GM10248 (cell line): ENCODE measurements around the gene SEMA6A.

ENCODE experiments used
- CTCF ChIA-PET: fragments of 300-600 bp; sonication (Branson Sonifier 250); formaldehyde crosslinking; extraction: SDS; loops from one replicate; lab custom pipeline; 2021; ENCODE audit warnings: antibody characterized with exemption; lab: Yijun Ruan, JAX
- POLR2A ChIA-PET: fragments of 350-650 bp; sonication (Branson Sonifier 250); formaldehyde crosslinking; extraction: SDS; loops from one replicate; lab custom pipeline; 2020; ENCODE audit warnings: antibody characterized with exemption; lab: Yijun Ruan, JAX
- DNase-seq: peaks from one replicate; pipeline ENCODE4 v3.0.0; 2012; ENCODE audit errors: extremely low spot score
- CTCF ChIP-seq: IDR thresholded peaks from 2 replicates; pipeline ENCODE4 v1.5.1; 2012; ENCODE audit warnings: mild to moderate bottlenecking, low read depth; ENCODE audit errors: extremely low read depth, missing control alignments, control extremely low read depth

The SEMA6A gene

GRCh38 chr5:116559673-116560164 is 14.9 kb downstream of the SEMA6A start:
- ChIA-PET CTCF (interaction anchor here (1.1 kb wide), 3 partner anchors 9 to 17 kb away, joined by 3 to 4 read pairs (median 4); partner anchors contain the start of gene SEMA6A), POLR2A (no interaction called here)
- DNase-seq: no peak
- TF ChIP-seq CTCF: no peak

GRCh38 chr5:116559239-116559638 is 15.4 kb downstream of the SEMA6A start:
- DNase-seq: no peak
- ChIA-PET POLR2A (no interaction called here), CTCF (interaction anchor here (1.1 kb wide), 3 partner anchors 9 to 18 kb away, joined by 3 to 4 read pairs (median 4); partner anchors contain the start of gene SEMA6A)
- TF ChIP-seq CTCF: no peak

GRCh38 chr5:116557669-116558271 is 16.9 kb downstream of the SEMA6A start:
- CTCF ChIA-PET: interaction anchor here (0.7 to 2.5 kb wide), 10 partner anchors 8 to 421 kb away, joined by 3 to 9 read pairs (median 4); no protein-coding TSS in a partner anchor
- DNase-seq: no peak
- TF ChIP-seq CTCF: peak; percentile 41
- POLR2A ChIA-PET: no interaction called here

- ChIA-PET CTCF (interaction anchor here (1.7 to 2.6 kb wide), 3 partner anchors 9 to 418 kb away, joined by 4 to 7 read pairs (median 6); no protein-coding TSS in a partner anchor), POLR2A (no interaction called here)
- no peak for DNase-seq
- TF ChIP-seq CTCF: no peak
Measured at GRCh38 chr5:116554764-116555163, 19.9 kb downstream of the SEMA6A start.

- ChIA-PET POLR2A (no interaction called here), CTCF (interaction anchor here (1.3 to 1.7 kb wide), 2 partner anchors 403 to 416 kb away, joined by 3 to 4 read pairs; no protein-coding TSS in a partner anchor)
Measured at GRCh38 chr5:116553366-116553765, 21.3 kb downstream of the SEMA6A start.

GRCh38 chr5:116550082-116550481 is 24.5 kb downstream of the SEMA6A start:
- ChIA-PET POLR2A (no interaction called here), CTCF (no interaction called here)
- TF ChIP-seq CTCF: no peak
- no peak for DNase-seq

More at GRCh38 chr5:116553366-116553765, 21.3 kb downstream of the SEMA6A start:
- DNase-seq: no peak
- TF ChIP-seq CTCF: no peak
